ENCODE measurements around the gene MGAT5B. TPM values are rescaled to one million over a fixed set of nuclear protein-coding genes. Genes with fewer than 3 reads are reported as not detected.

Gene MGAT5B
- total and polyA plus RNA-seq, 2 of the 13 experiments (the other 11 are each of a cell fraction or from before 2014, with no cell fraction given), result 0.07 to 0.13 TPM

GRCh38 chr17:76843703-76844484, 24.3 kb upstream of the MGAT5B start:
- no peak for DNase-seq (ENCODE audit: low spot score)
- no peak for FAIRE-seq
- POLR2A ChIA-PET, result interaction anchor here (0.7 kb wide), 1 partner anchor 24 kb away, joined by 3 read pairs; no protein-coding TSS in a partner anchor
- H3K4me1 ChIP-seq (ENCODE audit: insufficient read depth, low read length), result peaks cover 8% of the 10 kb centered on the region
- no peak overlapping the region for H3K9ac ChIP-seq (ENCODE audit: insufficient read depth, low read depth, low read length)
- intact Hi-C loops (cut with micrococcal nuclease; ENCODE audit: unreplicated experiment) (no loop called here), in situ Hi-C loops (cut with HindIII; ENCODE audit: extremely low pct_ligation_motif_present, low pct_unique_long_range_greater_than_20kb) (no loop called here)
- no peaks in the 10 kb centered on the region for H3K79me2 ChIP-seq (ENCODE audit: insufficient read depth, low read length)
- peaks cover 8 to 68% of the 10 kb centered on the region in 2 experiments; a peak in 4 of 5 replicates for H3K27me3 ChIP-seq (ENCODE audit: control insufficient read depth in 1 of 2, insufficient read depth in 2 of 2, low read length in 2 of 2)
- WGBS (ENCODE audit: low lambda C conversion rate), result 11% methylated on average over 9 of the region's 10 CpGs
- H3K27ac ChIP-seq (ENCODE audit: extremely low read length, insufficient read depth, low read length), result no peak overlapping the region
- no peaks in the 10 kb centered on the region for H3K36me3 ChIP-seq (replicated peaks in 1 of 2; ENCODE audit: control insufficient read depth in 1 of 2, insufficient read depth in 2 of 2, low read length in 2 of 2)
- H2AFZ ChIP-seq (ENCODE audit: low read length), result no peak overlapping the region
- TF ChIP-seq MNT (IDR thresholded peaks at IDR 0.05) (0 out of 2 replicates have a peak, but pooled peaks have one; percentile 52), CTCF (CRISPR knock-in tag; IDR thresholded peaks at IDR 0.05) (peak; percentile 51), EHMT2 (IDR thresholded peaks at IDR 0.05; ENCODE audit: borderline replicate concordance, low read depth, low read length) (no peak)
- H3K9me3 ChIP-seq (ENCODE audit: low read length), result no peaks in the 10 kb centered on the region
- no peaks in the 10 kb centered on the region for H4K20me1 ChIP-seq (ENCODE audit: insufficient read depth, low read length)
- CTCF ChIA-PET (ENCODE audit: low intra/inter-chr PET ratio, low total read pairs), result interaction anchor here (1.3 kb wide), 1 partner anchor 49 kb away, joined by 4 read pairs; no protein-coding TSS in a partner anchor
- BruUV-seq (replicated peaks), result no TSS peak
- H3K4me2 ChIP-seq (ENCODE audit: low read depth, low read length), result no peak overlapping the region
- ATAC-seq, result no peak
- H3K4me3 ChIP-seq (replicated peaks in 1 of 3; ENCODE audit: insufficient read depth in 1 of 3, low read depth in 2 of 3, low read length in 3 of 3), result no peak overlapping the region

Measured in HepG2 (cell line).